ENCODE measurements around the gene NR1H4.

Gene NR1H4

DNA sequence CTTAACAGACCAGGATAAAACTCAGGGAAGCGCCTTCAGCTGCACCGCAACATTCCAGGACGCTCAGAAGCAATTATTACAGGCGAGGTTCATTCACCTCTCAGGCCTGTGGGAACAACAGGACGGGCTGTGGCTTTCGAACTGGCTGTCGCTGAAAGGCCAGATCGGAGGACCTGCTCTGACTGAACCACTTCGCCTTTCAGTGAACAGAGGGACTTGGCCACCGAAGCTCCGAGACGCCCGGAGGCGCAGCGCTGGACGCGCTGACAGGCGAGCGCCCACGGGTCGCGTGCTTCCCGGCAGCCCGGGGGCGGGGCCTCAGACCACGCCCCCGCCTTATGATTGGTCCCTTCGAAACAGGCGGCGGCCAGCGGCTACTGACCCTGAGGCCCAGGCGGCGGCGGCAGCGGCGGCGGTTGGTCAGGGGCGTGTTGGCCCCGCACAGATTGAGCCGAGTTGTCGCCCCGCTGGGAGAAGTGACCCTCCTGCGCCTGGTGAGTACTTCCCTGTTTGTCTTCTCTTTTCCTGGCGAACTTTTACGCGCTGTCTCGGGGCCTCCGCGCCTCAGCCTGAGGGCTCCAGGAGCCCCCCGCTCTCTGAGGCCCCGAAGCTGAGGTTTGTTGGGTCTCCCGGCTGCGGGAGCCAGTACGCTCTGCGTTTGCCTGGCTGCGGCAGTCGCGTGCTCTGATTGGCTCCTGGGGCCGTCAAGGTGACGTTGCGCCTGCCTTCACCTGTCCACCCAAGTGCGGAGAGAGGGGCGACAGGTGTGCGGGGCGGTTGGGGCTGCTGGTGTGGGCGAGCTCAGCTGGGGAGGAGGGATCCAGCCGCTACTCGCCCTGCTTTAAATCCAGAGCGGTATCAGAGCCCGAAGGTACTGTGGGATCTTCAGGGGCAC, 99.9 kb downstream of the NR1H4 start, which contains the start of gene GAS2L3:
Gene GAS2L3, plus strand, starts transcription at position 393 of the 895 bp plus-strand sequence. CDS start 21,221 bp downstream, outside the sequence.
- ChIA-PET CTCF (interaction anchor here (0.9 to 1.5 kb wide), 2 partner anchors 23 to 98 kb away, joined by 3 to 4 read pairs; no protein-coding TSS in a partner anchor), POLR2A (interaction anchor here (0.6 kb wide), 1 partner anchor 1256 kb away, joined by 7 read pairs; no protein-coding TSS in a partner anchor)
- TF ChIP-seq, protein P1, sequence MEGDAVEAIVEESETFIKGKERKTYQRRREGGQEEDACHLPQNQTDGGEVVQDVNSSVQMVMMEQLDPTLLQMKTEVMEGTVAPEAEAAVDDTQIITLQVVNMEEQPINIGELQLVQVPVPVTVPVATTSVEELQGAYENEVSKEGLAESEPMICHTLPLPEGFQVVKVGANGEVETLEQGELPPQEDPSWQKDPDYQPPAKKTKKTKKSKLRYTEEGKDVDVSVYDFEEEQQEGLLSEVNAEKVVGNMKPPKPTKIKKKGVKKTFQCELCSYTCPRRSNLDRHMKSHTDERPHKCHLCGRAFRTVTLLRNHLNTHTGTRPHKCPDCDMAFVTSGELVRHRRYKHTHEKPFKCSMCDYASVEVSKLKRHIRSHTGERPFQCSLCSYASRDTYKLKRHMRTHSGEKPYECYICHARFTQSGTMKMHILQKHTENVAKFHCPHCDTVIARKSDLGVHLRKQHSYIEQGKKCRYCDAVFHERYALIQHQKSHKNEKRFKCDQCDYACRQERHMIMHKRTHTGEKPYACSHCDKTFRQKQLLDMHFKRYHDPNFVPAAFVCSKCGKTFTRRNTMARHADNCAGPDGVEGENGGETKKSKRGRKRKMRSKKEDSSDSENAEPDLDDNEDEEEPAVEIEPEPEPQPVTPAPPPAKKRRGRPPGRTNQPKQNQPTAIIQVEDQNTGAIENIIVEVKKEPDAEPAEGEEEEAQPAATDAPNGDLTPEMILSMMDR (IDR thresholded peaks at IDR 0.05; ENCODE audit: control extremely low read depth, extremely low read depth, low read depth, missing control alignments) = no peak
- peak; percentile 90 for DNase-seq (ENCODE audit: extremely low spot score)

DNA sequence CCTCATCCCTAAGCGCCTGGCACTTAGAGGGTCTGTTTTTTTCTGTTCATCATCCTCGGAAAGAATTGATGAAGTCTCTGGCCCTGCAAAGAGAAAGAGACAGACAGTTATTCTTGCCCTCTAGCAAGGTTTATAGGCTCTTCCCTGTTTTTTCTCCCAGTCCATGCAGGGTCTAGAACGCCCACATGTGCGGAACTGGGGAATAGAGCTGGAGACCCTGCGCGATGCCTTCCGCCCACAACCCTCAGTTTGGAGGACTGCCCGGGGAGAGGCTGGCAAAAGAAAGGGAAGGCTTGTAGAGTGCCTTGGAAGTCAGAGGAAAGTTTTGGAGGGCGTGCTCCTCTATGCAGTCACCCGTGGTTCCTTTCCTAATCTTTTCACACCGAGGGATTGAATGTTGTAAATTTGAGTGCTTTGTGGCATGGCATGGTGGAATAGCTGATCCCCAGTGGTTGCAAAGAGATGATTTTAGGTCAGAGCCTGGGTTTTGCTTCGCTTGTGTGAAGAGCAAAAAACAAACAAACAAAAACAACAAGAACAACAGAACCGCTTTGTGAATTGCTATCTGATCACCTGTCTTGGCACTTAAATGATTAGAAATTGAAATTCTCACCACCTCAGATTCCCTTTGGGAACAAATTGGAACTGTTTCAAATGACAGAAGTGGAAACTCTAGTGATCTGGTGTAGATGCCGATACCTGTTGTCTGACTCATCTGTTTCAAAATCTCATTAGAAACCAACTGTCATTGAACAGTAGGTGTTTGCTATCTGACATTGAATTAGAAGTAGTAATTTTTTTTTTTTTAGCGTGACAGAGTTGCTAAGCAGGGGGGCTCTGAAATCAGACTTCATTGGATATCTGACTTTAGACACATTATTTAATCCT, 100.8 kb downstream of the NR1H4 start:
- no peak for DNase-seq (ENCODE audit: extremely low spot score)
- ChIA-PET POLR2A (no interaction called here), CTCF (interaction anchor here (0.9 kb wide), 1 partner anchor 22 kb away, joined by 3 read pairs; no protein-coding TSS in a partner anchor)
- TF ChIP-seq, protein P1 (IDR thresholded peaks at IDR 0.05; ENCODE audit: control extremely low read depth, extremely low read depth, low read depth, missing control alignments) = no peak

DNA sequence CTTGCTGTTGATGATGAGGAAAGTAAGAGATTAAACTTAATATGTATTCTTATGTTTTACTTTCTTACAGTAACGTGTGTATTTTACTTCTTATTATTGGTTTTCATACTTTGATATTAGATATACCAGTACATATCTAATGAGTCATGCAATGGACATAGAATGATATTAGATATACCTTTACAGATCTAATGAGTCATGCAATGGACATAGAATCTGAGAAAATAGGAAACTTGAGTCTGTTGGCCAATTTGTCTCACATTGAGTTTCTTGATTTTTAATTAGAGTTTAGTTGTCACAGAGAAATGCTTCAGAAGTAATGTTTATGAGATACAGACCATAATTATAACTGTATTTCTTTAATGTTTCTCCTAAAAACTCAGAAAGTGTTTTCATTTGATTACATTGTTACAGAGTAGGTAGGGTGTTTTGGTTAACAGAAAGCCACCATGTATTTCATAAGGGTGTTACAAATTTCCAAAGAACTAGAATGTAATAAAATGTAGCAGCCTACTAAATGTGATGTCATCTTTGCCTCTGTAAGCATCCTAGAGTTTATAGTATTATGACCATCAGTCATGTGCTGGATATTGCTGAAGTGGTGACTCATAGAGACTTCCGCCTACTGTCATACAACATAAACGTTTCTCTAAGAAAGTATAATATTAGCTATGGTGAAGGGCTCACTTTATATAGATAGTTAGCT, 102.8 kb downstream of the NR1H4 start:
- CTCF ChIA-PET = no interaction called here
- no peak for DNase-seq (ENCODE audit: extremely low spot score)
- POLR2A ChIA-PET = interaction anchor here (0.5 kb wide), 1 partner anchor 1254 kb away, joined by 3 read pairs; no protein-coding TSS in a partner anchor
- TF ChIP-seq, protein P1 (IDR thresholded peaks at IDR 0.05; ENCODE audit: control extremely low read depth, extremely low read depth, low read depth, missing control alignments) = no peak

DNA sequence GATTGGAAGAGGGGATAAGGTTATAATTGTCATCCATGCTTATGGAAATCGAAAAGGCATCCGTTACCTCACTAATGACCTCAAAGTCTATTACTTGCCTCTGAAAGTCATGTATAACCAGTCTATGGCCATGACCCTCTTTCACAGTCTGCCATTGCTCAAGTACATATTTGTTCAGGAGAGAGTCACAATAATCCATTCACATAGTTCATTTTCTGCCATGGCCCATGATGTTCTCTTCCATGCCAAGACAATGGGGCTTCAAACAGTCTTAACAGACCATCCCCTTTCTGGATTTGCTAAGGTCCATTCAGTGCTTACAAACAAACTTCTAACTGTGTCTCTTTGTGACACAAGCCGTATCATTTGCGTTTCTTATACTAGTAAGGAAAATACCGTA, 105.3 kb downstream of the NR1H4 start:
- TF ChIP-seq, protein P1 (IDR thresholded peaks at IDR 0.05; ENCODE audit: control extremely low read depth, extremely low read depth, low read depth, missing control alignments) = no peak
- ChIA-PET POLR2A (no interaction called here), CTCF (no interaction called here)
- DNase-seq (ENCODE audit: extremely low spot score) = no peak

DNA sequence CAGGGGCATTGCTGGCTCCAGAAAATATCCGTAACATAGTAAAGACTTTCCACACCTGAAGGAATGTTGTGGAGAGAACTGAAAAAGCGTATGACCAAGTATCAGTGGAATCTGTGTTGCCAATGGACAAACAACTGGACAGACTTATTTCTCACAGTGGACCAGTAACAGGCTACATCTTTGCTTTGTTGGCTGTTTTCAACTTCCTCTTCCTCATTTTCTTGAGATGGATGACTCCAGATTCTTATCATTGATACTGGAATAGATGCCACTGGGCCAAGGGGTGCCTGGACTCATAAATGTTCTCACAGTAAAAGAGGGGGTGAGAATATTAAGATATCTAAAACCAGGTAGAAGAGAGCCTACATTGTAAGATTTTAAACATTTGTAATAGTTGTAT, 106.2 kb downstream of the NR1H4 start:
- TF ChIP-seq, protein P1 (IDR thresholded peaks at IDR 0.05; ENCODE audit: control extremely low read depth, extremely low read depth, low read depth, missing control alignments) = no peak
- no peak for DNase-seq (ENCODE audit: extremely low spot score)
- CTCF ChIA-PET = no interaction called here
- POLR2A ChIA-PET = no interaction called here

DNA sequence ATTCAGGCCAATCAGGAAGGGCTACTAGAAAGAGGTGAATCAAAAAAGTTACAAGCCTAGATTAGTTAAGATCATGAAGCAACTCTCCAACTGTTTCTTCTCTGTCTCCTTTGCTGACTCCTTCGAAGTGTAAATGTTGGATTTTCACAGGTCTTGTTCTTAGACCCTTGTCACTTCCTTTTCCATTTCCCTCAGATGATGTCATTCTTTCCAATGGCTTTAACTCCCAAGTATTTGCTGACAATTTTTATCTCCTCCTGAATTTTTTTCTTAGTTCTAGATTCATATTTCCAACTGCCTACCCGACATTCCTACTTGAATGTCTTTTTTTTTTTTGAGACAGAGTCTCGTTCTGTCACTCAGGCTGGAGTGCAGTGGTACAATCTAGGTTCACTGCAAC, 110.6 kb downstream of the NR1H4 start:
- TF ChIP-seq, protein P1 (IDR thresholded peaks at IDR 0.05; ENCODE audit: control extremely low read depth, extremely low read depth, low read depth, missing control alignments) = no peak

More for the DNA sequence above, 110.6 kb downstream of the NR1H4 start:
- no peak for DNase-seq (ENCODE audit: extremely low spot score)
- ChIA-PET POLR2A (no interaction called here), CTCF (no interaction called here)

All from GM10248 (cell line).